VCaP (cell line): Measurements from ENCODE around the gene RFX4.
"Not testable (repeated sequence)": the region's sequence is repeated elsewhere in the genome, so short reads cannot be mapped to it uniquely, and the experiment has no call there.

Experiments
- H3K27ac ChIP-seq: fragments of 450-650 bp; 2 replicates; pipeline ENCODE4 v1.5.1; 2017
- CTCF ChIP-seq: fragments of 450-650 bp; conservative IDR thresholded peaks from 2 replicates; pipeline ENCODE4 v1.5.1; 2017; ENCODE audit warnings: mild to moderate bottlenecking, moderate library complexity

The RFX4 gene

GRCh38 chr12:106723416-106723815, 140.6 kb downstream of the RFX4 start:
- no peak for TF ChIP-seq CTCF
- H3K27ac ChIP-seq, result no peak overlapping the region

GRCh38 chr12:106724116-106724515, 141.3 kb downstream of the RFX4 start:
- no peak overlapping the region for H3K27ac ChIP-seq
- no peak for TF ChIP-seq CTCF

GRCh38 chr12:106724934-106725333, 142.1 kb downstream of the RFX4 start:
- H3K27ac ChIP-seq, result no peak overlapping the region
- no peak for TF ChIP-seq CTCF

- not testable (repeated sequence) for H3K27ac ChIP-seq
These were observed 143.9 kb downstream of the RFX4 start for GRCh38 chr12:106726603-106727202.

- no peak for TF ChIP-seq CTCF
These were observed 146.8 kb downstream of the RFX4 start for GRCh38 chr12:106729611-106730010.

GRCh38 chr12:106732890-106733289, 150.1 kb downstream of the RFX4 start:
- TF ChIP-seq CTCF, result no peak
- no peak overlapping the region for H3K27ac ChIP-seq

More at GRCh38 chr12:106729611-106730010, 146.8 kb downstream of the RFX4 start:
- H3K27ac ChIP-seq, result no peak overlapping the region

GRCh38 chr12:106733660-106734059, 150.9 kb downstream of the RFX4 start:
- TF ChIP-seq CTCF, result no peak
- no peak overlapping the region for H3K27ac ChIP-seq

- no peak overlapping the region for H3K27ac ChIP-seq
- TF ChIP-seq CTCF, result no peak
These were observed 153.5 kb downstream of the RFX4 start for GRCh38 chr12:106736051-106736957.
